HepG2 (cell line): ENCODE measurements around the gene TUBA4A. TPM values are rescaled to one million over a fixed set of nuclear protein-coding genes. Genes with fewer than 3 reads are reported as not detected.

Experiments
- BCL3 ChIP-seq: sonication (generic); formaldehyde crosslinking; IDR thresholded peaks from 2 replicates; pipeline ENCODE4 v1.5.1; 2020; ENCODE audit warnings: mild to moderate bottlenecking, missing genetic modification reagents, moderate library complexity
- CEBPG ChIP-seq: IDR thresholded peaks from 2 replicates; pipeline ENCODE4 v1.6.1; 2016
- GLI4 ChIP-seq: sonication (generic); formaldehyde crosslinking; IDR thresholded peaks from 2 replicates; pipeline ENCODE4 v1.5.1; 2020; ENCODE audit warnings: missing genetic modification reagents, mild to moderate bottlenecking, moderate library complexity, borderline replicate concordance
- GPBP1L1 ChIP-seq: sonication (generic); formaldehyde crosslinking; IDR thresholded peaks from 2 replicates; pipeline ENCODE4 v1.5.0; 2020; ENCODE audit warnings: mild to moderate bottlenecking, missing genetic modification reagents
- HBP1 ChIP-seq: IDR thresholded peaks from 2 replicates; pipeline ENCODE4 v1.6.1; 2016; ENCODE audit warnings: low read depth, control low read depth
- KLF11 ChIP-seq: IDR thresholded peaks from 2 replicates; pipeline ENCODE4 v1.6.1; 2016; ENCODE audit warnings: missing compliant biosample characterization
- LCORL ChIP-seq, 2 experiments: fragments of 450-650 bp in 1 of 2; sonication (generic) in 1 of 2; formaldehyde crosslinking in 1 of 2; IDR thresholded peaks; 2 replicates each; pipeline versions ENCODE4 v1.5.0 to v1.6.1; 2017 to 2020; ENCODE audit warnings: antibody characterized with exemption in 1 of 2, missing genetic modification reagents in 1 of 2
- RFX3 ChIP-seq: IDR thresholded peaks from 2 replicates; pipeline ENCODE4 v1.6.1; 2016; ENCODE audit warnings: missing biosample characterization, missing genetic modification reagents
- SRSF9 ChIP-seq: fragments of 200-400 bp; formaldehyde crosslinking; IDR thresholded peaks from 2 replicates; pipeline ENCODE4 v1.6.1; 2018; ENCODE audit warnings: borderline replicate concordance, mild to moderate bottlenecking, low read depth, low read length; ENCODE audit not compliant: insufficient read depth, poor library complexity, severe bottlenecking
- ZBTB8A ChIP-seq: sonication (generic); formaldehyde crosslinking; IDR thresholded peaks from 2 replicates; pipeline ENCODE4 v1.4.0; 2020; ENCODE audit warnings: mild to moderate bottlenecking, low read depth, missing genetic modification reagents, borderline replicate concordance
- ZC3H4 ChIP-seq: sonication (generic); formaldehyde crosslinking; IDR thresholded peaks from 2 replicates; pipeline ENCODE4 v1.4.0; 2020; ENCODE audit warnings: missing genetic modification reagents, borderline replicate concordance
- ZNF337 ChIP-seq: sonication (generic); formaldehyde crosslinking; IDR thresholded peaks from 2 replicates; pipeline ENCODE4 v1.5.1; 2020; ENCODE audit warnings: missing genetic modification reagents, low read depth, mild to moderate bottlenecking, borderline replicate concordance
- ZNF597 ChIP-seq: sonication (generic); formaldehyde crosslinking; IDR thresholded peaks from 2 replicates; pipeline ENCODE4 v1.5.0; 2020; ENCODE audit warnings: missing genetic modification reagents
- ZNF646 ChIP-seq: sonication (generic); formaldehyde crosslinking; IDR thresholded peaks from 2 replicates; pipeline ENCODE4 v1.9.0; 2021; ENCODE audit warnings: mild to moderate bottlenecking, missing genetic modification reagents
- ZNF710 ChIP-seq: sonication (generic); formaldehyde crosslinking; IDR thresholded peaks from 2 replicates; pipeline ENCODE4 v1.5.0; 2020; ENCODE audit warnings: mild to moderate bottlenecking, missing genetic modification reagents, borderline replicate concordance
- ZNF777 ChIP-seq: sonication (generic); formaldehyde crosslinking; IDR thresholded peaks from 2 replicates; pipeline ENCODE4 v1.4.0; 2020; ENCODE audit warnings: missing genetic modification reagents
- polyA plus RNA-seq, 8 experiments: library from polyadenylated mRNA; depleted of rRNA in 3 of 8; stranded (reverse) in 7 of 8; unstranded in 1 of 8; fragments of >200 nt; fragmentation: Illumina TruSeq in 4 of 8; extraction: Trizol in 4 of 8; gene quantifications; 2 replicates each; pipeline versions ENCODE4 v1.2.1 to v1.2.3, GENCODE V29; 2011 to 2016; ENCODE audit warnings: low read depth in 4 of 8, missing spikeins in 1 of 8, mixed read lengths in 1 of 8; ENCODE audit not compliant: insufficient read depth in 1 of 8
- total RNA-seq, 5 experiments: library from RNA; depleted of rRNA; stranded (reverse); fragments of >200 nt; fragmentation: Illumina TruSeq; extraction: Trizol; gene quantifications; 2 replicates each; pipeline ENCODE4 v1.2.3, GENCODE V29; 2016; ENCODE audit warnings: low read depth in 1 of 5

Gene TUBA4A
- total and polyA plus RNA-seq, 2 of the 13 experiments (the other 11 are each of a cell fraction or from before 2014, with no cell fraction given), result 1.3 to 12.7 TPM

GRCh38 chr2:219205981-219206327 is 47.8 kb downstream of the TUBA4A start (continued):
- TF ChIP-seq ZNF710 (CRISPR knock-in tag), result no peak
- TF ChIP-seq LCORL (IDR thresholded peaks at IDR 0.05), result no peak
- TF ChIP-seq LCORL (CRISPR knock-in tag; IDR thresholded peaks at IDR 0.05), result peak; percentile 16; the same call in 1 of the 2 replicates
- TF ChIP-seq ZC3H4 (CRISPR knock-in tag), result no peak
- TF ChIP-seq CEBPG, result no peak
- no peak for TF ChIP-seq ZNF646 (CRISPR knock-in tag)
- no peak for TF ChIP-seq ZNF597 (CRISPR knock-in tag)
- TF ChIP-seq RFX3 (CRISPR knock-in tag), result no peak
- TF ChIP-seq BCL3 (CRISPR knock-in tag), result no peak
- TF ChIP-seq GPBP1L1 (CRISPR knock-in tag), result no peak
- TF ChIP-seq ZNF777 (CRISPR knock-in tag), result no peak
- no peak for TF ChIP-seq KLF11 (CRISPR knock-in tag)
- TF ChIP-seq ZBTB8A (CRISPR knock-in tag), result no peak
- TF ChIP-seq HBP1 (CRISPR knock-in tag), result no peak
- no peak for TF ChIP-seq SRSF9
- peak; percentile 21; the same call in 1 of the 2 replicates for TF ChIP-seq GLI4 (CRISPR knock-in tag)
- 0 out of 2 replicates have a peak, but pooled peaks have one; percentile 9 for TF ChIP-seq ZNF337 (CRISPR knock-in tag)
